GM18868 (cell line): Measurements from ENCODE around the gene STC2.

Experiments used
- ATAC-seq: cut with Tn5 transposase; IDR thresholded peaks from one replicate; pipeline ENCODE4 v1.9.1; 2021; ENCODE audit warnings: mild to moderate bottlenecking, moderate library complexity; ENCODE audit not compliant: unreplicated experiment

STC2 gene

DNA sequence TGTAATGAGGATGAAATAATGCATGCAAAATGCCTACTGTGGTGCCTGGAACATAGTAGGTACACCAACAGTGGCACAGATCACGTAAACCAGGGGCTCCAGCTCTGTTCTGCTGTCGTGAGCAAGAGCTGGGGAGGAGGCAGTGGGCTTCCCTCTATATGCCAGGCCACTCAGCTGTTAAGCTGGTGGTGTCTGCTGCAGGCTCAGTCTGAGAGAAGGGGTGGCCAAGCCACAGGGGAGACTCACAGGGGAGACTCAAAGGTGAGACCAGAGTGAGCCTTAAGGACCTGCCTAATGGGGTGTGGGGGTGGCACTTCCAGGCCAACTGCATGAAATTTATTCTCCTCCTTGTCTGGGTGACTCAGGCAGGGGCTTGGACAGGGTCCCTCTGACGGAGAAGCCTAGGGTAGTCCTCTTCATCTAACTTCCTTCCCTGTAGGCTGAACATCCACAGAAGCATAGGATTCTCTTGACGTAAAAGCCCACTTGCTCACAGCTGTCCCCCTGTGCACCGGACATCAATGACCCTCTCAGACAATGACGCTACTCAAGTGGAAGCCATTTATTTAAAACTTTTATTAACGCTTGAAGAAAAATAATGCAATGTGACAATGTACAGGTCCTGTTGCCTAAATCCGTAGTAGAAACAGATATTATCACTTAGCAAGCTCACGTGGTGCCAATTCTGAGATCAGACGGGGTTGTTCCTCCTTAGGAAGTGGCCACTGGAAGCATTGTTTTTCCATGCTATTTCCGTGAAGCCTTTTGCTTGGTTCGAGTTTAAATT is 13.9 kb downstream of the STC2 start:
- no peak for ATAC-seq

- no peak for ATAC-seq
These were observed 14.8 kb downstream of the STC2 start for GRCh38 chr5:173313351-173313801.

- no peak for ATAC-seq
These were observed 15.4 kb downstream of the STC2 start for GRCh38 chr5:173312821-173313220.

- no peak for ATAC-seq
These were observed 16.2 kb downstream of the STC2 start for GRCh38 chr5:173311818-173312585.

GRCh38 chr5:173310861-173311785 is 17.1 kb downstream of the STC2 start:
- no peak for ATAC-seq

DNA sequence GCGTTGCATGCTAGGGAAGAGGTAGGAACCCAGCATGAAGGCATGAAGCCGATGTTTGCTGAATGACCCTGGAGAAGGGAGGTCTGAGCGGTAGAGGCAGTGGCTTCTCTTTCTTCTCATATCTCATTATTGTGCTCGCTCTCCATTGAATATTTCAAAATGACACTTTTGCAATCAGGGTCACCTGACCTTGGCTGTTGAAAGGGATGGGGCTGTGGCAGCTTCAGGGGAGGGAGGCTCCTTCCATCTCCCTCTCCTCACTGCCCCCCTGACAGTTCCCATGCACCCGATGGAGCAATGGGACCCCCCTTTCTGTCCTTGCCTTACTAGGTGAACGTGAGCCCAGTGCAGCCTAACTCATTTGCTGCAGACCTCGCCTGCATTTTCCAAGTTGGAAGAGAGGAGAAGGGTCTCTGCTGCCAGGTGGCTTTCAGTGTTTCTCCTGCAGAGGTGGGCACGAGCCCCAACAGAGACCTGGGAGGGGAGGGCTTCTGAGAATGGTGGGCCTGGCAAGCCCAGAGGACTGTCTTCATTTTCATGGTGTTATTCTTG is 17.9 kb downstream of the STC2 start:
- no peak for ATAC-seq

- ATAC-seq = no peak
These were observed 18.5 kb downstream of the STC2 start for GRCh38 chr5:173309731-173310130.

GRCh38 chr5:173308226-173308625 is 20.0 kb downstream of the STC2 start:
- no peak for ATAC-seq

- no peak for ATAC-seq
These were observed 20.5 kb downstream of the STC2 start for GRCh38 chr5:173307695-173308094.

- no peak for ATAC-seq
These were observed 21.5 kb downstream of the STC2 start for GRCh38 chr5:173306695-173307094.

- no peak for ATAC-seq
These were observed 23.6 kb downstream of the STC2 start for GRCh38 chr5:173304591-173304988.

DNA sequence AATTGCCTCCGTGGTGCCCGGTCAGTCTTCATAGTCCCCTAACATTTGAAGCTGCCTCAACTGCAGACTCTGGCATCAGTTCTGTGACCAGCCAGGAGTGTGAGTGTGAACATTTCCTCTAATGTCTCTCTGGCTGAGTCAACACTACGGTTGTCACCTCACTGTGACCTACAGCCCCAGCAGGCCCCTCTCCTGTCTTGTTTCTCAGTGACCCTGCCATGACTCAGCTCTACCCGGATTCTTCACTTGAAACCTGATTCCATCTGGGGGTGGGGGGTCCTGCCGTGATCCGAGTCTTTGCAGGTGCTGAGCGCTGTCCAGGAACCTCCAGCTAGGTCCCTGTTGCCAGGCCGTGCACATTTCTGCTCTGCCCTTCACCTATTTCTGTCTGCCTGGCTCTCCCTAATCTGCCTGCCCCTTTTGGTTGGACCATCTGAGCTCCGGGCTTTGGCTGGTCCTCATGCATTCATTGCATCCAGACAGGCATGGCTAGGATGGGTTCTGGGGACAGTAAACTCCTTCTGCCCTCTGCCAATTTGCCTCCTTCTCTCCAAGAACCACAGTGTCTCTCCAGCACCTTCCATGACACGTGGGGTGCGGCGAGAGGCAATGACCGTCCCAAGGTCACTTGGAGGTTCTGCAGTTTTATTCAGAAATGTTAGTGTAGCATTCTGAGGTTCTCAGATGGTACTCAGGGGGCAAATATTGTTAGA is 24.2 kb downstream of the STC2 start:
- ATAC-seq = no peak

GRCh38 chr5:173302546-173303155 is 25.6 kb downstream of the STC2 start:
- ATAC-seq = no peak

DNA sequence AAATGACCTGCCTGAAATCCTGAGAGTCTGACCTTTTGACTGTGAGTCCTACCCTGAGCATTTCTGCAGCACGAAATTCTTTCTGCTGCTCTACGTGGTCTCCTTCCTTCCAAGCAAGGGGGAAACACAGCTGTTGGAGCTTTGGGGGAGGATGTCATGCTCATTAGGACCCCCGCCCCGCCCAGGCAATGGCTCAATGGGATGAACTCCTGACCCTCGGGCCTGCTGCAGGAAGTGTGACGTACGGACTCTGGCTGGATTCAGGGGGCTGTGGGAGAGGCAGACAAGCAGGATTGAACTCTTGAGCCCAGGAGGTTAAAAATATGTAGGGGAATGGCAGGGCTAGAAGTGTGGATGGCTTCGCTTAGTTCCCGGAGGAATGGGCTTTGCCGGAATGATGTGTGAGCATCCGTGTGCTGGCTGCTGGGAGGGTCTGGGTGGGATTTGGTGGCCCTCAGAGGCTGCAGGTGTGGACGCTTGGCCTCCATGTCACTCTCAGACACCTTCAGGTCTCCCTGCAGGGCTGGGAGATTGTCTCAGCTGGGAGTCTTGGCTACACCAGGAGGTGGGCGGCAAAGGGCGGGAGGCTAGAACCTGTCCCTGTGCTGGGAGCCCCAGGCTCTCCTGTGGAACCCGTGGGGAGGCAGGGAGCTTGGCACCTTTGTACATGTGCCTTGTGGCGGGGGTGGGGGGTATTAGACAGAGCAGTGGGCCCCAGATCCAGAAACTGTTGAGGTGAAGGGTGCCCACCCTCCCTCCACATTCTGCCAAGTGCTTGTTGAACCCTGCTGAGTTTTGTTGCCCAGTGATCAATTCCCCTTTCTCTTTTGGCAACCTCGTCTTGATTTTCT is 26.3 kb downstream of the STC2 start:
- no peak for ATAC-seq

DNA sequence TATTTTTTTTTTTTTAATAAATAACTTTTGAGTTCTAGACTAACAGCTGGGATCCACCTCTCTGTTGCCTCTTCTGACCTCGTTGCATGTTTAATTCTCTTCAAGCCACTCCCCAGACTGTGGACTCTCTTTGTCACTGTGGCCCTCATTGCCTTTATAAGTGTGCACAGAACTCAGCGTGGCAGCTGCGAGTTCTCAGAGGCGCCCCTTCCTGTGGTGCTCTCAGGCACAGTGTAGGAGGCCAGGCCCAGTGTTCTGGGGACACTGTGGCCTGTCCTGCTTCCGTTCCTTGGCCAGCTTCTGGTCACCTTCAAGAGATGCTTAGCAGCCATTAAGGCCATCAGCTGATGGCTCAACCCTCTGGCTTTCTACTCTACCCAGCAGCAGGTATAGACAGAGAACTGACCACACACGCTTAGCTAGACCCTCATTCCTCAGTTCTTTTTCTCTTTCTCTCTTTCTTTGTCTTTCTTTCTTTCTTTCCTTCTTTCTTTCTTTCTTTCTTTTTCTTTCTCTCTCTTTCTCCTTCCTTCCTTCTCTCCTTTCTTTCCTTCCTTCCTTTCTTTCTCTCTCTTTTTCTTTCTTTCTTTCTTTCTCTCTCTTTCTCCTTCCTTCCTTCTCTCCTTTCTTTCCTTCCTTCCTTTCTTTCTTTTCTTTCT is 27.7 kb downstream of the STC2 start:
- no peak for ATAC-seq

- no peak for ATAC-seq
These were observed 28.4 kb downstream of the STC2 start for GRCh38 chr5:173299820-173300219.

GRCh38 chr5:173298213-173298926 is 29.8 kb downstream of the STC2 start:
- no peak for ATAC-seq

DNA sequence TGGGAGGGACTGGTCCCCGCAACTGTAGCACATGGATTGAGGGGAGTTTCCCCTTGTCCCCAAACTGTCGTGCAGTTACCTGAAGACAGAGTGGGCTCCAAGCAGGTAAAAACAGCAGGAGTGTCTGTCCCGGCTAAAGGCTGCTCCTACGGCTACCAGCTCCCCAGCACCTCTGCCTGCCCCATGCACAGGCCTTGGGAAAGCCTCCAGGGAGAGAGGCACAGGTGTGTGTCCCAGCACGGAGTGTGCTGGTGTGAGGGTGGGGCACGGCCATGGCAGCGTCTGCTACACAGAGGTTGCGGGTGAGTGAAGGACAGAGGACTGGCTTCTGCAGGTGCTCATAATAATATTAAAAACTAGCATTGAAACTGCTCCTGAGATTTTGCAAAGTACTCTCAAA is 30.4 kb downstream of the STC2 start:
- ATAC-seq = no peak
